HL-60 (cell line): ENCODE measurements around the gene ST7.

Source experiments
- CTCF ChIP-seq: IDR thresholded peaks from one replicate; pipeline ENCODE4 v1.5.1; 2011; ENCODE audit warnings: low read length, control low read depth, inconsistent platforms; ENCODE audit not compliant: insufficient read depth
- GABPA ChIP-seq: IDR thresholded peaks from 2 replicates; pipeline ENCODE4 v1.6.1; 2012; ENCODE audit warnings: low read depth
- POLR2AphosphoS5 ChIP-seq: IDR thresholded peaks from 2 replicates; pipeline ENCODE4 v1.6.1; 2012; ENCODE audit warnings: low read depth
- REST ChIP-seq: IDR thresholded peaks from 2 replicates; pipeline ENCODE4 v1.6.1; 2012; ENCODE audit warnings: low read depth; ENCODE audit not compliant: insufficient replicate concordance
- SPI1 ChIP-seq: IDR thresholded peaks from 2 replicates; pipeline ENCODE4 v1.6.1; 2012; ENCODE audit warnings: low read depth, mild to moderate bottlenecking, borderline replicate concordance

- TF ChIP-seq CTCF: no peak
- TF ChIP-seq POLR2AphosphoS5: no peak
- no peak for TF ChIP-seq GABPA
- TF ChIP-seq REST: no peak
- no peak for TF ChIP-seq SPI1
Measured at GRCh38 chr7:117148971-117149370, 195.7 kb downstream of the ST7 start.
